Activated CD8-positive, alpha-beta memory T cell treated with anti-CD3 and anti-CD28 coated beads for 36 hours (primary cell): ENCODE results near the gene SLC38A1. TPM values are rescaled to one million over a fixed set of nuclear protein-coding genes. Genes with fewer than 3 reads are reported as not detected.

Experiments used
- CTCF ChIA-PET: fragments of 350-600 bp; sonication (Branson Sonifier 250); formaldehyde crosslinking; loops from one replicate; lab custom pipeline; 2021; ENCODE audit warnings: antibody characterized with exemption; lab: Charles Lee
- POLR2A ChIA-PET: fragments of 350-600 bp; sonication (Branson Sonifier 250); formaldehyde crosslinking; loops from one replicate; lab custom pipeline; 2021; ENCODE audit warnings: antibody characterized with exemption; lab: Charles Lee
- total RNA-seq, 2 experiments: library from RNA; stranded (reverse); gene quantifications; one replicate each; pipeline ENCODE4 v1.2.3, GENCODE V29; 2021

SLC38A1 gene
- total RNA-seq, 2 experiments from 2014 or later: 248 to 250 TPM

DNA sequence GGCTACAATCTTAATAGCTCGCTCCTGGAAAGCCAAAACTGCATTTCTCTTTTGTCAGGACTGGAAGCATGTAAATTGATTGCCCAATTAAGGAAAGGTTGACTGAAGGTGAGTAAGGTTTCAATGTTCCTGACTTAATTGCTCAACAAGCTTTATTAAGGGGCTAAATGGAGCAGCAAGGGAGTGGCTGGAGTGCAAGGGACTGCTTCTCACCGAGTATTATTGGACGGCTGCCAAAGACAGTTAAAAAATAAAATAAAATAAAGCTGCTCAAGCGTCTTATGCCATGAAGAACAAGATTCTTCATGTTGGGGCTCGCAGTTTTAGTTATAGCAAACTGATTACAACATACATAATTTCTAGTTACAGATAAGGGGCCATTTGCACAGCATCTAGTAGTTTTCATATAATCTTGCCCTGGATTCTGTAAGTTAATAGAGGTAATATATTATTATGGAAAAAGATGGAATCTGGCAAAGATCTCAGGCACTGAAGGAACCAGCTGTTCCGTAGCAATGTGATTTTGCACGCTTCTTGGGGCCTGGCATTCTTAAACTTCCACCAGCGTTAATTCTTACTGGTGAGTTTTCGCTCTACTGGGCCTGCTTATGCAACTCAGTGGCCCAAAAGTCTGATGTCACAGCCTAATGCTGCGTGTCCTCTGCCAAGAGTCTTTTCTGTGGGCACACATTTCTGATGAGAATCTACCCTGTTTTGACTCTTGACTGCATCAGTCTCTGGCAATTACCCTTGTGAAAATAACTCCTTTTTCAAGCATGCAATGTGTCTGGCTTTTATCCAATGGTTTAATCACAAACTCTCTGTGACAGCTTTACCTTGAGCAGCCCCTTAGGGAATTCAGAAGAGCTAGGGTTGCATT lies 108.5 kb downstream of the SLC38A1 start:
- ChIA-PET POLR2A (no interaction called here), CTCF (no interaction called here)

DNA sequence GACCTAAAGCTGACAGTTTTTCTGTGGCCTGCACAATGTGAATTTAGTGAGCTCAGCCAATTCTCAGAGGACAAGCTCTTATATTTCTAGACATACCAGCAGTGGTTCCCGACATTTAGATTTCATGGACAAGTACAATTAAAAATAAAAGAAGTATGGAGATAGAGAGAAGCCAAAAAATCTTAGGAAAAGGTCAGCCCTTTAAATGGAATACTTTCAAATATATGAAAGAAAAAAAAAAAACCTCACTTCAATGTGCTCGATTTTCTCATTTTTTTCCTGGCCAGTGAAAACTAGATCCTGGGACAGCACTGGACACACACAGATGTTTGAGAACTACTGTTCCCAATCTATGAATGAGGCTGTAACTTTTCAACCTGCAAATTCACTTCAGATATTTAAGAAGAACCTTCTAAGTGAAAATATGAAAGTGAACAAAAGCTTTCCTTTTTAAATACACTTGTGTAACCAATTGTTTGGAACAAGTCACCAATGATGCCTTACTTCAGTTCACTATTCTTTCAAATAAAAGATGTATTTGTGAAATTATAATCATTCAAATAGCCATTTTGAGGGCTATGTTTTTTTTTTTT lies 109.4 kb downstream of the SLC38A1 start:
- POLR2A ChIA-PET: no interaction called here

DNA sequence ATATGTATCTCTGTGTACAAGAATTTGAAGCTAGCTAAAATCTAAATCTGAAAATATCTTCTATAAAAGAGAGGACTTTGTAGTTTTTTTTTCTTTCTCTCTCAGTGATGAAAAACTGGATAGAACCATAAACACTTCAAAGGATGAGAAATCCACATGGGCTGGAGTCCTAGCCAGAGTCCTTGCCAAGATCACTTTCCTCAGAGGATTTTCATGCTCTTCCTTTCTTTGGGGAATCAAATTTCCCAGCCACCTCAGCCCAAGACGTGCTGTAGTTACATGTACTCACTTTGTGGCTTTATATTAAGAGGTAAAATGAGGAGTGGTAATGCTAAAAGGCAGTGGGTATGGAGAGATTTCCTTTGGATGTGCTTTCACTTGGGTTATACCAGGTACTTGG lies 110.3 kb downstream of the SLC38A1 start:
- POLR2A ChIA-PET: no interaction called here
- CTCF ChIA-PET: no interaction called here

More for the DNA sequence above, 109.4 kb downstream of the SLC38A1 start:
- CTCF ChIA-PET: interaction anchor here (0.7 kb wide), 1 partner anchor 28 kb away, joined by 3 read pairs; no protein-coding TSS in a partner anchor

DNA sequence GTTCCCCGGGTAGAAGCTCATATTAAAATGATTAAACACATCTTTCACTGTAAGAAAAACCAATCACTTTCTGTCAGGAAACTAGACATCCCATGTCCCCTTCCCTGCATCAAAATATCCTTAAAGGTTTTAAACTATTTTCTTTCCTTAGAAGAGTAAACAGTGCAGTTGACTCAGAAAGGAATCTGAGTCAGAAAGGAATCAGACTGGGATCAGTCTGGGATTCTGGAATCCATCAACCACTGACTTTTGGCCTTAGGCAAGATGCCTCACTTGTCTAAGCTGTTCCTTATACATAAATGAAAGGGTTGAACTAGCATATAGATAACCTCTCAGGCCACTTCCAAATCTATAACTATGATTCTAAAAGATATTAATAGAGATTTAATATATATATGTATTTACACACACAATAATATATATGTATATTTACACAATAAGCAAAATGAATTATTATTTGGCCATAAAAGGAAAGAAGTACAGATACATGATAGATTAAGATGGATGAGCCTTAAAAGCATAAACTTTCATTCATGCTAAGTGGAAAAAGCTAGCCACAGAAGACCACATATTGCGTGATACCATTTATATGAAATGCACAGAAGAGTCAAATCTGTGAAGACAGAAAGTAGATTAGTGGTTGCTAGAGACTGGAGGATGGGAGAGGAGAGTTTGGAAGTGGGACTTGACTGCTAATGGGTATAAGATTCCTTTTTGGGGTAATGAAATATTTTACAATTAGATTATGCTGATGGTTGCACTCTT lies 114.4 kb downstream of the SLC38A1 start:
- ChIA-PET CTCF (no interaction called here), POLR2A (no interaction called here)

DNA sequence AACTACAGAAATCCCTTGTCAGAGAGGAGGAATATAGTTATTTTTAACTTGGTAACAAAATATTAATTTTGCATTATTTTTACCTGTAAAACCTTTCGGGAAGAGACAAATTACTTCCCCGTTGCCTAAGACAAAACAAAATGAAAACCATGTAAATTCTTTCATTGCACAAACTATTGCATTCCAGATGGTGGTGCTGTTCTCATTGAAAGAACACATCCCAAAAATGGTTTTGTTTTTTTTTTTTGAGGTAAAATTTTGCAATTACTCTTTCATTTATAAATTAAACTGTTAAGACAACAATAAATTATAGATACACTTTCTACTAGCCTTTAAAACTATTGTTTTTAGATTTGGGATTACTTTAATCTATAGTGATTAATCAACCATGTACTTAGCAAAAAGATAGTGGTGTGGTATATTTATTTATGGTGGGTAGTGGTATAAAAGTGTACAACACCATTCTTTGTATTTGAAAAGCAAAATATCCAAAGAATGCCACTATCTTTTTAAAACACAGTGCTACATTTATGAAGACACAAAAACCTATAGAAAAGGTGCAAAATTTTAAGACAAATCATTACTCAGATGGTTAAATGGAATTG lies 115.5 kb downstream of the SLC38A1 start:
- POLR2A ChIA-PET: no interaction called here
- CTCF ChIA-PET: no interaction called here

DNA sequence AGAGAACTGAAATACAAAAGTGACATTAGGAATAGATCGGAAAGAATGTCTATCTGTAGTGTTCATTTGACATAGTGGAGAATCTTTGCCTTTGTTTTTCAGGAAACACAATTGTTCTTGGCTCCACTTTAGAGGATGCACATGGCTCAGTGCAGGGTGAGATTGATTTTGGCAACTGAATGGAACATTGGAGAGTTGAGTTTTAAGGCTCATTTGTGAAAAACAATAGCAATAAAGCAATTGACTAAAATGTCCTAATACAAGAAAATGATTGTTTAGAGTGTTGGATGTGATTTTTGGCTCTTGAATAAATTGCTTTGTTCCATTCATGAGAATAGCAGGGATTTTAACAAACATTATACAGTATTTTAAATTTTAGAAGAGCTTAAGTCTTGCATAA lies 116.4 kb downstream of the SLC38A1 start:
- CTCF ChIA-PET: no interaction called here
- POLR2A ChIA-PET: no interaction called here

DNA sequence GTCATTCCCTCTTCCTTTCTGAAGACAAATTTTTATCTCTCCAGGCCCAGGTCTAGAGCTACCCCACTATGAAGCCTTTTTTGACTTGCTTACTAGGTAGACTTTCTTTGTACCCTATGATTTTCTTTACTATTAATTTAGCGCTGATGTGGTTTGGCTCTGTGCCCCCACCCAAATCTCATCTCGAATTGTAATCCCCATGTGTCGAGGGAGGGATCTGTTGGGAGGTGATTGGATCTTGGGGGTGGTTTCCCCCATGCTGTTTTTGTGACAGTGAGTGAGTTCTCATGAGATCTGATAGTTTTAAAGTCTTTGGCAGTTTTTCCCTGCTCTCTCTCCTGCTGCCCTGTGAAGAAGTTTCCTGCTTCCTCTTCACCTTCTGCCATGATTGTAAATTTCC lies 118.1 kb downstream of the SLC38A1 start:
- CTCF ChIA-PET: no interaction called here
- POLR2A ChIA-PET: no interaction called here

DNA sequence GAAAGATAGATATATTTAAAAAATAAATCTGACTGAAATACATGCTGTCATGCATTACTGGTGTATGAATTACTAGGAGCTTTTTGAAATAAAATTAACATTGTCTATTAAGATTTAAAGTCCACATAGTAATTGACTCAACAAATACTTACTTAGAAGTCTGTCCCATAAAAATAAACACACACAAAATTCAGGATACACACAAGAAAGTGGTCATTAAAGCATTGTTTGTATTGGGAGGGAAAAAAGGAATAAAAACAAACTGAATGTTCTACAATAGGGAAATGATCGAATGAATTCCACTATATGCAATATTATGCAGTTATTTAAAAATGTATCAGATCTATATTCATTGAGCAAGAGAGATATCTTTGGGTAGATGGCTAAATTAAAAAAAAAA lies 118.9 kb downstream of the SLC38A1 start:
- CTCF ChIA-PET: interaction anchor here (0.7 kb wide), 1 partner anchor 622 kb away, joined by 5 read pairs; no protein-coding TSS in a partner anchor
- POLR2A ChIA-PET: no interaction called here

DNA sequence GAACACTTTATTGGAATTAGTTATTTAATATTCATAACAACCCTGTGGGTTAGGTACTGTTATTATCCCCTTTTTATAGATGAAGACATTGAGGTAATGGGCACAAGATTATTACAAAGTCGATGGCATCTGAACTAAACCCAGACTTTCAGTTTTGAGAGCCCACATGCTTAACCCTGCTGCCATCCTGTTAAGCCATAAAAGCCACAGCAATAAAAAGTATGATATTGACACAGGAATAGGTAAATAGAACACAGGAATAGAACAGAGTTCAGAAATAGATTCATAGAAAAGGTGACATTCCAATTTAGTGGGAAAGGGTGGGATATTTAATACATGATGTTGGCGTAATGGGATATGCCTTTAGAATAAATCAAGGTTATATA lies 119.8 kb downstream of the SLC38A1 start:
- POLR2A ChIA-PET: no interaction called here
- CTCF ChIA-PET: no interaction called here

DNA sequence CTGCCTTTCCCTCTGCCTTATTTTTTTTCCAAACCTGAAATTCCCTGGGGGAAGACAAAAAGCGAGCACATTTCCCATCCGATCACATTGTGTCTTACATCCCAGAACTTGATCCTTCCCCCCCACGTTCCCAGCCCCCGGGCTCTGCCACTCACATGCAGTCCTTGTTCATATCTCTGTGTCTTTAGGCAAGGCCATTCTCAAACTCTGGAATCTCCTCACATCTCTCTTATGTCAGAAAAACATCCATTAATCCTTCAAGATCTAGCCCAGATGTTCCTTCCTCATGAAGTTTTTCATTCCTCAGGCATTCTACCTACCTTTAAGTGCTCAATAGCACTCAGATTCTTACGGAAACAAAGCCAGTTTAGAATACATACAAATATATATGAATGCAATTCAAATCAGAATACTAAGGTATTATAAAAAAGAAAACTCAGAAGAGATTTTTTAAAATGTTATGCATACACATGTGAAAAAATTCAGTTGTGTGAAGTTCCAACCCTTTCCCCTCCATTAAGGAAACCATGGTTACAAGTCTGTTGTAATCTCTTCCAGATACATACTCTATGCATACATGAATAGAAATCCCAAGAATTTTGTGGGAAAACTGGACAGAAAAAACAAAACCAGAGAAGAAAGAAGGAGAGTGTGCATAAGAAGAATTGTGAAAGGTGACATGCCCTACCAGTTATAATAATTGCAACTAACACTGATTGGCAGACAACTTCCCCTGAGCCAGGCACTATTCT lies 120.3 kb downstream of the SLC38A1 start:
- POLR2A ChIA-PET: no interaction called here
- CTCF ChIA-PET: no interaction called here

DNA sequence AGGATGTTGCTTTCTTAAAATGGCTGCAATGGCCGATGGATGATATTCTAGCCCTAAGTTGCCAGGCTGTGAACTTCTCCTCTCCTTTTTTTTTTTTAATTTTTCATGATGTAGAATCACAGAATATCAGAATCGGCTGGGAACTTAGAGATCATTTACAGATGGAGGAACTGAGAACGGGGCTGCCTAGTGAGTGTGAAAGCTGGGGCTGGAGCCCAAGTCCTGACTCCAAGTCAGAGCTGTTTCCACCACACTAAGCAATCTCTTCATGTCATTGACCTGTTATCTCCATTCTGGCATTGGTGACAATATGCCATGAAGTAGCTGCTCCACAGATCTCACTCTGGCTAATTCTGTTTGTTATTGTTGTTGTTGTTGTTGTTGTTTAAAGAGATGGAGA lies 121.7 kb downstream of the SLC38A1 start:
- ChIA-PET POLR2A (no interaction called here), CTCF (no interaction called here)

DNA sequence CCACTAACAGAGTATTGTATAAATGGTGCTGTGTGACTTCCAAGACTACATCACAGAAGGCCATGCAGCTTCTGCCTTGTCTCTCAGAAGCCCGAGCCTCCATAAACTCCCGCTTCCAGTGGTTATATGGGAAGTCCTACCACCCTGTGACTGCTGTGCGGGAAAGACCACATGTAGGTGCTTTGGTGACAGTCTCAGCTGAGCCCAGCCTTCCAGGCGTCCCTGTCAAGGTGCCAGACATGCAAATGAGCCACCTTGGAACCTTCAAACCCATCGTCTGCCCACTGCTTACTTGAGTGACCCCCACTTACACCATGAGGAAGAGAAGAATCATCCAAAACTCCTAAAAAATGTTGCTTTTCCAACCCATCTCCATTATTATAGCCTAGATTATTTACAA lies 123.0 kb downstream of the SLC38A1 start:
- ChIA-PET POLR2A (no interaction called here), CTCF (interaction anchor here (1.5 kb wide), 1 partner anchor 20 kb away, joined by 4 read pairs; no protein-coding TSS in a partner anchor)

DNA sequence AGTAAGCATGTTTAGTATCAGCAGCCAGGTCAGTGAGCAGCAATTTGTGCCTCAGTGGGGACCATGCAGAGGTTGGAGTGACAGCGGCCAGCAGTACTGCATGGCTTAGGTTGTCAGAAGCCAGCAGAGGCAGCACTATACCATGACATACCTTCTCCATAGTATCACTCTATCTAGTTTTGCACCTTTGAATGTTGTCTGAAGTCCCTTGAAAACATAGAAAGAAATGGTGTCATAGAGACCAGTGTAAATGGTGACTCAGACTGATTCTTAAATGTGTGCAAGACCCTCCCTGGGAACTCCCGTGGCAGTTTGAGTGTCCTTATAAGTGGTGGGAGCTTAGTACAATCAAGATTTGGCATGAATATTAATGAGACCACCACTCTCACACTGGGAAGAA lies 124.4 kb downstream of the SLC38A1 start:
- CTCF ChIA-PET: no interaction called here
- POLR2A ChIA-PET: no interaction called here

DNA sequence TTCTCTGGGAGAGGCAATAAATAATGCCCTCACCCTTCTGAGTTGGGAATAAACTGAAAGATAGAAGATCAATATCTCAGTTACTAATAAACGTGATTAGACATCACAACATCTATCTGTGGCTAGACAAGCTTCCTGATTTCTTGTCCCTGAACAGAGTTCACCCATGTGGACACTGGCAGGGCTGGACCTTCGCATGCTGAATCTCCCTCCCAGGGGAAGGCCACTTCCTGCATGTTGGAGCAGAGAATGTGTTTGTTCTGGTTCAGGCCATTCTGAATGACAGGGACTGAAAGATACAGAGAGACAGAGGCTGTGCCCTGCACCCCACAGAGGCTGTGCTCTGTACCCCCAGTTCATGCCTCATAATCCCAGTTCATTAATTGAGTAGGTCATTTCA lies 132.6 kb downstream of the SLC38A1 start:
- ChIA-PET CTCF (no interaction called here), POLR2A (no interaction called here)

DNA sequence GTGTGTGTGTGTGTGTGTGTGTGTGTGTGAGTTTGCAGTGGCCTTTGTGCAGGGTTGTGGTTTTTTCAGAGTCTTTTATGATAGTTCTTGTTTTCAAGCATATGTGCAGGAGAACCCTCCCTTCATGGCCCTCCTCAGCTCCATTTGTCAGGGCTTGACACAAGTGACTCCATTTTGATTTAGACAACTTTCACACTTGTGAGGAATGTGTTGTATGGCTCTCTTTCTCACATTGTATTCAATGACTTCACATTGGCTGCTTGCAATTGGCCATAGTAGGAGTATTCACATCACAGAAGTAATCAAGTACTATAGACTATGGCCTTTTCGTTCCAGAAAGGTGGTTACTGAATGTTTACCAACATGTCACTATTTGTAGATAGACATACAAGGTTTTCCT lies 133.1 kb downstream of the SLC38A1 start:
- ChIA-PET POLR2A (no interaction called here), CTCF (no interaction called here)

DNA sequence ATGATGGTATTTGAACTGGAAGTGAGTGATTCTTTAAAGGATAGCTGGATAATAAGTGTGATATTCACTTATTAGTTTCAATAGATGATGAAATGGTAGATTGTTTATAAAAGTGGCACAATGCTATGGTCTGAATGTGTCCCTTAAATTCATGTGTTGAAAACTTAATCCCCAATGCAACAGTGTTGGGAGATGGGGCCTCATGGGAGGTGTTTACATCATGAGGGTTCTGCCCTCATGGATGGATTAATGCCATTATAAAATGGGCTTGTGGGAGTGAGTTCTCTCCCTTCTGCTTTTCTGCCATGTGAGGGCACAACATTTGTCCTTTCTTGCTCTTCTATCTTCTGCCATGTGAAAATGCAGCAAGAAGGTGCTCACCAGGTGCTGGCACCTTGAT lies 134.0 kb downstream of the SLC38A1 start:
- CTCF ChIA-PET: no interaction called here

DNA sequence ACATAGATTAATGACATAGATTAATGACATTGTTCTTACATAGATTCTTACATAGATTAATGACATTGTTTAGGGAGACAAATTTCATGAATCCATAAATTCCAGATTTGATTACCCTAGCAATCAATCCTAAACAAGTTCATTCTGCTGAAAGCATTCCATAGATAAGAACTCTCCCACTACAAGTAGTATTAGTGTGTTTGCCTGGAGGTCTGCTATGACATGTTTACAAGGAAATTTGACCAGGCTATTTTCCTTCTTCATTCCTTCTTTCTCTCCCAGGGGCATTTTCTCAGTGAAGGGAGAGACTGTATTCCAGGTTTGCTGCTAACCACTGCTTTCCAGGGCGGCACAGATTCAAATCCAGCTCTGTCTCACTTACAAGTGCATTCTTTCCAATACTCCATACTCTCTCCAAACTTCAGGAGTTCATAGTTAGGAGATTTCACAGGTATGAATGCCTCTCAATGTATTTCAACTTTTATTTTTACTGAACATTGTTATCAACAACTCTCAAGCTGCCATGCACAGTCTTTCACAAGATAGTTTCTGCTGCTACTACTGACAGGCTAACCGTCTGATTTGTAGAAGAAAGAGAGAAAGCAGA lies 134.5 kb downstream of the SLC38A1 start:
- ChIA-PET POLR2A (no interaction called here), CTCF (interaction anchor here (0.6 kb wide), 1 partner anchor 10 kb away, joined by 5 read pairs; no protein-coding TSS in a partner anchor)

More for the DNA sequence above, 134.0 kb downstream of the SLC38A1 start:
- POLR2A ChIA-PET: no interaction called here

DNA sequence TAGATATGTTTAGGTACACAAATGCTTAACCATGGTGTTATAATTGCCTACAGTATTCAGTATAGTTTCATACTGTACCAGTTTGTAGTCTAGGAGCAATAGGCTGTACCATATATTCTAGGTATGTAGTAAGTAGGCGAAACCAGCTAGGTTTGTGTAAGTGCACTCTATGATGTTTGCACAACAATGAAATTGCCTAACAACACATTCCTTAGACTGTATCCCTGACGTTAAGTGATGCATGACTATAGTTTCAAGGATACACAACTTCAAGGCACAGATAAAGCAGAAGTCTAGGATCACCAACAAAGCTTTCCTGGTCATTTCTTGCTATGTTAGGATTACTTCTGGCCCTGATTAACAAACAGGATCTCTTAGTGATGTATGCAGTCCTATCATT lies 135.1 kb downstream of the SLC38A1 start:
- CTCF ChIA-PET: interaction anchor here (0.6 kb wide), 1 partner anchor 9 kb away, joined by 5 read pairs; no protein-coding TSS in a partner anchor
- POLR2A ChIA-PET: no interaction called here
